Medulla oblongata (tissue), 1 donor: ENCODE measurements around the gene TUBA1C.
A peak's percentile ranks its signal among the peaks of the same experiment; 100 is the strongest.
"Not testable (repeated sequence)": the region's sequence is repeated elsewhere in the genome, so short reads cannot be mapped to it uniquely, and the experiment has no call there.

Source experiments
- DNase-seq: peaks from one replicate; pipeline ENCODE4 v3.0.0-alpha.2; 2015; ENCODE audit errors: extremely low spot score

TUBA1C gene

DNA sequence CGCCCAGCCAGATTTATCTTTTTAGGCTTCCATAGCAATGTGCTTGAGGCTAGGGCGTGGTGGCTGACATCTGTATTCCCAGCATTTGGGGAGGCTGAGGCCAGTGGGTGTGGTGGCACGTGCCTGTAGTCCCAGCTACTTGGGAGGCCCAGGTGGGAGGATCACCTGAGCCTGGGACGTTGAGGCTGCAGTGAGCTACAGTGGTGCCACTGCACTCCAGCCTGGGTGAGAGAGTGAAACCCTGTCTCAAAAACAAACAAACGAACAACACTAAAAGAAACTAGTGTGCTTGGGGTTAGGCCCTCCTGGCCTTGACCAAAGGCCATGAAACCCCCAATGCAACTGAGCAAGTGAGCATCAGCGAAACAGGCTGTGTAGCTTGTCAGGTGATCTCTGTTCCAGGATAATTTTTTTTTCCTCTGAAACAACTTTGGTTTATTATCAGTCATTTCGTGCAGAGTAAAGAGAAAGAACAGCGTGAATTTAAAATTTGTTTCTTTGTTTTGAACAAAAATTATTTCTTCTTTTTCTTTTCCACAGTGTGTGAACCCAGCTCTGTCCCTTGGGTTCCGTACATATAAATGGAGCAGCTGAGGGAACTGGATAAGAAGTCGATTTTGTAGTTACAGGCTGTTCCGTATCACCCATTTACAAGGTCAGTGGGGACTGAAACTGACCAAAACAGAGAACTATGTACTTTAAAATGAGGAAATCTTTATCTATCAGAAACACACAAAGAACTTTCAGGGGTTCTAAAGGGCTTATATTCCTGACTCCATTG lies 8.8 kb upstream of the TUBA1C start:
- DNase-seq = no peak

DNA sequence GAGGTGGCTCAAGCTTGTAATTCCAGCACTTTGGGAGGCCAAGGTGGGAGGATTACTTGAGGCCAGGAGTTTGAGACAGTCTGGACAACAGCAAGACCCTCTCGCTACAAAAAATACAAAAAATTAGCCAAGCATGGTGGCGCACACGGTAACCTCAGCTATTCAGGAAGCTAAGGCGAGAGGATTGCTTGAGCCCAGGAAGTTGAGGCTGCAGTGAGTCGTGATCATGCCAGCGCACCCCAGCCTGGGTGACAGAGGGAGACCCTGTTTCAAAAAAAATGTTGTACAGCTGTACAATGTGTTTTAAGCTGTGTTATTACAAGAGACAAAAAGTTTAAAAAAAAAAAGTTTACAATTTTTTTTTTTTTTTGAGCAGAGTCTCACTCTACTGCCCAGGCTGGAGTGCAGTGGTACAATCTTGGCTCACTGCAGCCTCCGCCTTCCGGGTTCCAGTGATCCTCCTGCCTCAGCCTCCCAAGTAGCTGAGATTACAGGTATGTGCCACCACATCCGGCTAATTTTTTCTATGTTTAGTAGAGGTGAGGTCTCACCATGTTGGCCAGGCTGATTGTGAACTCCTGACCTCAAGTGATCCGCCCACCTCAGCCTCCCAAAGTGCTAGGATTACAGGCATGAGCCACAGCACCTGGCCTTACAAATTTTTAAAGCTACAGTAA lies 7.2 kb upstream of the TUBA1C start:
- DNase-seq = not testable (repeated sequence)

DNA sequence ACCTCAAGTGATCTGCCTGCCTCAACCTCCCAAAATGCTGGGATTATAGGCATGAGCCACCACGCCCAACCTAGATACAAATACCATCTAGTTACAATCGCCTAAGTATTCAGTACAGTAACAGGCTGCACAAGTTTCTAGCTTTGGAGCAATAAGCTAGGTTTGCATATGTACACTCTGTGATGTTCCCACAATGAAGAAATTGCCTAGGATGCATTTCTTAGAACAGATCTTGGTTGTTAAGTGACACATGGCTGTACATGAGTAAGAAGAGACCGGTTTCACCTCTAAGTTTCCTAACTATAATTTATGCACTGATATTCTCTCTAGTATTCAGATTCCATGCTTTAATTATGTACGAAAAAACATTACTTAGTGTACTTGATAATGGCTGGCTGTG lies 5.4 kb upstream of the TUBA1C start:
- no peak for DNase-seq

DNA sequence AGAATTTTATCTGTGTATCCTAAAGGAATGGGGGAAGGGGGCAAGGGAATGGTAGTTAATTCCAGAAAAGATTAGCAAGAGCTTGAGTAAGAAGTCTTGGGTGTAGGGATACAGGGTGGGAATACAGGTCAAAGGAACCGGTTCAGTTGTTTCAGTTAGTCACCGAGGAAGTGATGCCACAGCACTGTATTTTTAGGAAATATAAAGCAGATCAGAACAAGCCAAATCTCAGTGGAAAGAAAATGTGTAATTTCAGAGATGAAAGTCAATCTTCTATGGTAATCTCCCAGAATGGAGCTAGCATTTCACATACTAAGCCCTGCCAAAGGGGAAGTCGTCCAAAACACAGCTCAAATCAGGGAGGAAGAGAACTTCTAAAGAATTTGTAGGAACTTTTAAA lies 4.7 kb upstream of the TUBA1C start:
- DNase-seq = no peak

DNA sequence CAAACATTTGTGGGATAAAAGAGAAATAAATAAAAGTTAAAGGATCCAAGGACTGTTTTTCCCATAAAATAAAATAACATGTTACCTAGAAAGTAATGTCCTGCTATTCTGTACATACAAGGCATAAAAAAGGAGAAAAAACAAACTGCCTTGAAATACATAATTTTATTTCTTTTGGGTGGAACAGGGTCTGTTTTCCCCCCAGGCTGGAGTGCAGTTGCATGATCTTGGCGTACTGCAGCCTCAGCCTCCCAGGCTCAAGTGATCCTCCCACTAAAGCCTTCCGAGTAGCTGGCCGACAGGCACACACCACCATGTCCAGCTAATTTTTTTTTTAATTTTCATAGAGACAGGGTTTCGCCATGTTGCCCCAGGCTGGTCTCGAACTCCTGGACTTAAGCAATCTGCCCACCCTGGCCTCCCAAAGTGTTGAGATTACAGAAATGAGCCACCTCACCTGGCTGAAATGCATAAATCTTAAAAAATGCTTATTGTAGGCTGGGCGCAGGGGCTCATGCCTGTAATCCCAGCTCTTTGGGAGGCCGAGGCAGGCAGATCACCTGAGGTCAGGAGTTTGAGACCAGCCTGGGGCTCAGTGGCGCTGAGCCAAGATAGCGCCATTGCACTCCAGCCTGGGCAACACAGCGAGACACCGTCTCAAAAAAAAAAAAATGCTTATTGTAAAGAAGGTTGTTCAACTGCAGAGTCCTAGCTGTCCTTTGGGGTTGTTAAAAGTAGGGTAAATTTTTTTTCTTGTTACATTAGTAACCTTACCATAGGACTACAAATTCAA lies 4.1 kb upstream of the TUBA1C start:
- DNase-seq = no peak

DNA sequence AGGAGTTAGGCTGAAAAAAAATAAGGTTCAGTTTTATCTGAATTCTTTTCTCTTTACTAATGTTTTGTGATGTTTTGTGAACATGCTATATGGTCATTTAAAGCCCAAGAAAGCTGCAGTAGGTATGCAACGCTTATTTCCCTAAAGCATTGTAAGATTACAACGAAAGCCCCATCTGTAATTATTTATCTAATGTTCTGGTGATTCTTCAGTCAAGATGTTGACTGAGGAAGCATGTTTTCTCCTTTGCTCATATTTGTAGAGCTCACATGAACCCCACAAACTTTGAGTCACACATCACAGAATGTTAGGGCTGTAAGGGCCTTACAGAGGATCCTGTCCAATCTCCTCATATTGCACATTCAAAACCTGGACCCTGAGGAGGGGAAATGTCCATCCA lies 3.2 kb upstream of the TUBA1C start:
- no peak for DNase-seq

DNA sequence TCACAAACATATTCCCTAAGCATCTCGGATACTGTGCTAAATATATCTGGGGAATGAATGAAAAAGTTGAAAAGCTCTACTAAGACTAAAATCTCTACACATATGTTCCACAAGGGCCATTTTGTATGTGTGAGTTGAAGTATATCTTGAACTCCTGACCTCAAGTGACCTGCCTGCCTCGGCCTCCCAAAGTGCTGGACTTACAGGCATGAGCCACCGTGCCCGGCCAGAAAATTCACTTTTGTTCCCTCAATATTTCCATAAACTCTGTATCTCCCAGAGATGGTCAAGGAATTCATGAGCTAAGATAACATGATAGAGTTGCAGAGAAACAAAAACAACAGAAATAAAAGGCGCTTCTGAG lies 1.5 kb upstream of the TUBA1C start:
- no peak for DNase-seq

DNA sequence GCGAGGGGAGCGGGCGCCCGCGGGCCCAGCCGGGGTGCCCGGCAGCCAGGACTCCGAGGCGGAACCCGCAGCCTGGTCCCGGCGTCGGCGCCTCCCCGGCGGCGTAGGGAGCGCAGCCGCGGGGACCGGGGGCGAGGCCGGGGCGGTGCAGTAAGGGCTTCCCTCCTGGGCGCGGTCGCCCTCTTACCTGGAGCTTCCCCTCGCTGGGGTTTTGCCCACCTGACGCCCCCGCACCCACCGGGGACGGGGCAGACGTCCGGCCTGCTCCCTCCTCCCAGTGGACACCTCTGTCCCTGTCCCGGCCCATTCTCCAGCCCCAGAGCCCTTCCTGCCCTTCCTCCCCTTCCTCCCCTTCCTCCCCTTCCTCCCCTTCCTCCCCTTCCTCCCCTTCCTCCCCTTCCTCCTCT lies 413 bp upstream of the TUBA1C start:
- DNase-seq = no peak

DNA sequence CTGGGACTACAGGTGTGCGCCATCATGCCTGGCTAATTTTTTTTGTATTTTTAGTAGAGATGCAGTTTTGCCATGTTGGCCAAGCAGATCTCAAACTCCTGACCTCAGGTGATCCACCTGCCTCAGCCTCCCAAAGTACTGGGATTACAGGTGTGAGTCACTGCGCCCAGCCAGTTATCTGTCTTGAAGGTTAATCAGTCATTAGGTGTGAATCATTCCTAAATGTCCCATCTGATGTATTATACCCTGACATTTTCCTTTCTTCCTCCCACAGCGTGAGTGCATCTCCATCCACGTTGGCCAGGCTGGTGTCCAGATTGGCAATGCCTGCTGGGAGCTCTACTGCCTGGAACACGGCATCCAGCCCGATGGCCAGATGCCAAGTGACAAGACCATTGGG lies 4.3 kb downstream of the TUBA1C start:
- not testable (repeated sequence) for DNase-seq

DNA sequence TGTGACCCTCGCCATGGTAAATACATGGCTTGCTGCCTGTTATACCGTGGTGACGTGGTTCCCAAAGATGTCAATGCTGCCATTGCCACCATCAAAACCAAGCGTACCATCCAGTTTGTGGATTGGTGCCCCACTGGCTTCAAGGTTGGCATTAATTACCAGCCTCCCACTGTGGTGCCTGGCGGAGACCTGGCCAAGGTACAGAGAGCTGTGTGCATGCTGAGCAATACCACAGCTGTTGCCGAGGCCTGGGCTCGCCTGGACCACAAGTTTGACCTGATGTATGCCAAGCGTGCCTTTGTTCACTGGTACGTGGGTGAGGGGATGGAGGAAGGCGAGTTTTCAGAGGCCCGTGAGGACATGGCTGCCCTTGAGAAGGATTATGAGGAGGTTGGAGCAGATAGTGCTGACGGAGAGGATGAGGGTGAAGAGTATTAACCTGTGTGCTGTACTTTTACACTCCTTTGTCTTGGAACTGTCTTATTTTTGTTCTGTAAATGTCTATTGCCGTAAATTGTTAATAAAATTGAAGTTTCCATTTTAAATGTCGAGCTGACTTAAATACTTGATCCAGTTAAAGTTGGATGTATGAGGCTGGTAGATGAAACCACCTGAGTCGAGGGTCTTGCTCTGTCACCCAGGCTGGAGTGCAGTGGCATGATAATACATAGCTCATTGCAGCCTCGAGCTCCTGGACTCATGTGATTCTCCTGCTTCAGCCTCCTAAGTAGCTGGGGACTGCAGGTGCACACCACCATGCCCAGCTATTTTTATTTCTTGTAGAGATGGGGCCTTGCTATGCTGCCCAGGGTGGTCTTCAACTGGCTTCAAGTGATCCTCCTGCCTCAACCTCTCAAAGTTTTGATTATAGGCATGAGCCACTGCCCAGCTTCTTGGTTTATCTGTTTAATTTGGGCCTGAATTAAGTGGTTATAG lies 8.2 kb downstream of the TUBA1C start:
- DNase-seq = no peak

DNA sequence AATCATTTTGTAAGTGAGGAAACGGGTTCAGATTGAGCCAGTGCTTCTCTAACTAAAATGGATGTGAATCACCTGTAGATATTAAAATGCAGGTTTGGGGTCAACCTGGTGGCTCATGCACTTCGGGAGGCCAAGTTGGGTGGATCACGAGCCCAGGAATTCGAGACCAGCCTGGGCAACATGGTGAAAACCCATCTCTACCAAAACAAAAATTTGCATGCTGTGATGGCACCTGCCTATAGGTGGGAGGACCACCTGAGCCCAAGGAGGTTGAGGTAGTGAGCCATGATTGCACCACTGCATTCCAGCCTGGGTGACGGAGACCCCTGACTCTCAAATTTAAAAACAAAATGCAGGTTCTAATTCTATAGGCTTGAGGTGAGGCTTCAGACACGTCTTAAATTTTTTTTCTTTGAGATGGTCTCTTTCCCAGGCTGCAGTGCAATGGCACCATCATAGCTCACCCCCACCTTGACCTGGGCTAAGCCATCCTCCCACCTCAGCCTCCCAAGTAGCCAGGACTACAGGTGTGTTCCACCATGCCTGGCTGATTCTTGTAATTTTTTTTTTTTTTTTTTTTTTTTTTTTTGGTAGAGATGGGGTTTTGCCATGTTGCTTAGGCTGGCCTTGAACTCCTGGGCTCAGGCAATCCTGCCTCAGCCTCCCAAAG lies 9.0 kb downstream of the TUBA1C start:
- DNase-seq = no peak

DNA sequence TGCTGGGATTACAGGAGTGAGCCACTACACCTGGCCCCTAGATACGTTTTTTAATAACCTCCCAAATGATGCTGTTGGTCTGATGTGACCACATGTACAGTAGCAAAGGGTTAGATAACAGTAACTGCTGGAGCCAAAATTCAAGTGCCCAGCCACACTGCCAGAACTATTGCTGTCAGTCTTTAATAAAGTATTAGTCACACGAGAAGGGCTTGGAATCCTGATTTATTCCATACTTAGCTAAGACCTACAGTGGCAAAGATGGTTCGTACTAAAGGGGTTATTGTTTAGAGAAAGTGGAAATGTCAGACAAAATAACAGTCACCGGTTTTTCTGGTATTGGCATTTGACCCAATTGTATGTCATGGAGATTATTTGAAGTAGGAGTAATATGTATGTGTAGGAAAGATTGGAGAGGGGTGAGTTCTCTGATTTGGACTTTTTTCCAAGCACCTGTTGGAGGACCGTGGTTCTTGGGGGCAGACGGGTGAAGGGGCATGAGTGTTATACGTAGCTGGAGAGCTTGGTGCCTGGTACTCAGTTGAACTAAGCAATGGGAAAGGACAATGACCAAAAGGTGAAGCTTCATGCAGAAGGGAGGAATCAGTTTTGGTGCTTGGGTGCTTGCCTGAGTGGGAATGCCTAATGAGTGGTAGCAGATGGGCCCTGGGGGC lies 9.7 kb downstream of the TUBA1C start:
- no peak for DNase-seq

DNA sequence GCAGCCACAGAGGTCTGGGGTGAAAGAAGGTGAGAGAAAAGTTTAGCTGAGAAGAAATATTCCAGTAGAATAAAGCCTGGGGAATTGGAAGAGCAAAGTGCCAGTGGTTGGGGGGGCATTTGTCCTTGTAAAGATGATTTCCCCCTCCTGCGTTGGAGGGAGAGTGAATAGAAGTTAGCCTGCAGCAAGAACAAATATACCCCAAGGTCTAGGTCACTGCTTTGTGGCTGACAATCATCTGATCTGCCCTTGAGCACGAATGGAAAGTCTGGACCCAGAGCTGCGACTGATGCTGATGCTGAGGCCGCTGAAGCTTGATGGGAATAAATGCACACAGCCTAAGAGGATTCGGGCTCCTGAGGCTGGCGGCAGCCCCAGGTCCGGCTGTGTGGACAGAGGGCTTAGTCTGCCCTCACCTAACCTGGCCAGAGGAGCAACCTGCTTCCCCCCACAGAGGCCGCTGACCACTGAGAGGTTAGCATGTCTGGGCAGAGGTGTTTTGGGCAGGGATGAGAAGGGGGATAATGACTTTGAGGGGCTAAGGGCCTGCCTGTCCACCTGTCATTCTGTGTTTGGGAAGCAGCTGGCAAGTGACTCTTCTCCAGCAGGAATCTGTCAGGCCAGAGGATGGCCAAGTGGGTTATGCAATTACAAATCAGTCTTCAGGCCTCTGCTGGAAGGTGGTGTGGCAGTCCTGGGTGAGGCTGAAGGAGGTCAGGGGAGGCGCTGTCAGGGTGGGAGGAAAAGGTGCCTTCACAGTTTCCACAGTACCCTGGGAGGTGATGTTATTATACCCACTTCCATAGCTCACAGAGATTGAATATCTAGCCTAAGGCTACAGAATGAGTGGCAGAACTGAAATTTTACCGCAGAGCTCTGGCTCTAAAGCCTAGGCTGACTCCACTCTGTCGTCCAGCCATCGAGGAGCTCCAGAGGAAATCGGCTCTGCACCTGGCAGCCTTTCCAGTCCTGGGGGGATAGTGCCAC lies 11.7 kb downstream of the TUBA1C start:
- DNase-seq = no peak

DNA sequence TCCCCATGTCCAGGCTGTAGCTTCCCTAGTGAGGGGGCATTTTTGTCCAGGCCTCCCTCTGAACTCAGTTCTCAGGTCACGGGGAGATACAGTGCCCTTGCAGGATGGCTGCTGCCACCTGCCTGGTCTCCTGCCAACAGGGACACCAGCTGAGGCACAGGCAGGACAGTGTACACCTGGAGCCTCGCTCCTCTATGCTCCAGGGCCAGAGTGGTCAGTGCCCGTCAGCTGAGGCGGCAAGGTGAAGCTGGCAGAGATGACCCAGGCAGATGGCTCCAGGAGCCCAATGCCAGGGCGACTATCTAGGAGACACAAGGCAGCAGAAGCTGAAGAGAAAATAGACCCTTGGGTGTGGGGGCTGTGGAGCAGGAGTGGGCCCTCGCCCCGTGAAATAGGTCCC lies 12.6 kb downstream of the TUBA1C start:
- DNase-seq = no peak

DNA sequence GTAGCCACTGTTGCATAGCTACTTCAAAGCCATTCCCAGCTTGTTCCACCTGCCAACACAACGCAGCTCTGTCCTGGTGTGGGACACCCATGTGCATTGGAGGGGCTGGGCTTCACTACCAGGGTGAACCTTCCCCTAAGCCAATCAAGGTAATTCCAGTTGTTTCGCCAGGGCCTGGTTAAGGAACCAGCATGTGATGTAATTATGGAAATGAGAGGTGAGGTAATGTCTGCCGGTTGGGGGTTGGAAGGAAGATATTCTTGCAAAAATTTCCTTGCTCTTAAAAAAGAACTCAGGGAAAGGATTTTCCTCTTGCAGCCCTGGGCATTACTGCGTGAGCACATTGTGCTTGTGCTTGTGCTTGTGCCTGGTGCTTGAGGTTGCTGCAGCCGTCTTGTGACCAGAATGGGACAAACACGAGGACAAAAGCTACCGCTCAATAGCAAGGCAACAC lies 14.9 kb downstream of the TUBA1C start:
- DNase-seq = peak; percentile 49

DNA sequence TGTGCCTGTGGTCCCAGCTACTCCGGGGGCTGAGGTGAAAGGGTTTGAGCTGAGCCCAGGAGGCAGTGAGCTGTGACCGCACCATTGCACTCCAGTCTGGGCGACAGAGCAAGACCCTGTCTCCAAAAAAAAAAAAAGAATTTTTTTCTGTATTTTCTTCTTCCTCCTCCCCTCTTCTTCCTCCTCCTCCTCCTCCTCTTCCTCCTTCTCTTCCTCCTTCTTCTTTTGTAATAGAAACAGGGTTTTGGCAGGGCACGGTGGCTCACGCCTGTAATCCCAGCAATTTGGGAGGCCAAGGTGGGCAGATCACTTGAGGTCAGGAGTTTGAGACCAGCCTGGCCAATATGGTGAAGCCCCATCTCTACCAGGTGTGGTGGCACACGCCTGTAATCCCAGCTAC lies 15.7 kb downstream of the TUBA1C start:
- DNase-seq = not testable (repeated sequence)

DNA sequence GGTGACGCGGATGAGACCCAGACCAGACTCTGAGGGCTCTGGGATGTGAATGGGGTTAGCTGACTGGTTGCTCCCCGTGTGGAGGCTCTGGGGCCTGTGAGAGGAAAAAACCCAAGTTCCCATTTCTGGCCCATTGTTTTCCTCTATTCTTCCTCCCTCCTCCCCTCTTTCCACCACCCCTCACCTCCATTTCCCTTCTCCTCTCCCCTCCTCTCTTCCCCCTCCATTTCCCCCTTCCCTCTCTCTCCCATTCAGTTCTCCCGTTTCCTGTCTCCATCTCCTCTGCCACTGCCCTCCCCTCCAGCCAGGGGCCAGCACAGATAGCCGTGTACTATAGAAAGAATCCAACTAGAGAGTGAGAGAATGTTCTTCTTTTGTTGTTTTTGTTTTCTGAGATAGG lies 17.4 kb downstream of the TUBA1C start:
- DNase-seq = no peak

DNA sequence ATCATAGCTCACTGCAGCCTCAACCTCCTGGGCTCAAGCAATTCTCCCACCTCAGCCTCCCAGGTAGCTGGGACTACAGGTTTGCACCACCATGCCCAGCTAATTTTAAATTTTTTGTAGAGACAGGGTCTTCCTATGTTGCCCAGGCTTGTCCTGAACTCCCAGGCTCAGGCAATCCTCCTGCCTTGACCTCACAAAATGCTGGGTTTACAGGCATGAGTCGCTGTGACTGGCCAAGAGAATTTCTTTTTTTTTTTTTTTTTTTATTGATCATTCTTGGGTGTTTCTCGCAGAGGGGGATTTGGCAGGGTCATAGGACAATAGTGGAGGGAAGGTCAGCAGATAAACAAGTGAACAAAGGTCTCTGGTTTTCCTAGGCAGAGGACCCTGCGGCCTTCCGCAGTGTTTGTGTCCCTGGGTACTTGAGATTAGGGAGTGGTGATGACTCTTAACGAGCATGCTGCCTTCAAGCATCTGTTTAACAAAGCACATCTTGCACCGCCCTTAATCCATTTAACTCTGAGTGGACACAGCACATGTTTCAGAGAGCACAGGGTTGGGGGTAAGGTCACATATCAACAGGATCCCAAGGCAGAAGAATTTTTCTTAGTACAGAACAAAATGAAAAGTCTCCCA lies 18.0 kb downstream of the TUBA1C start:
- DNase-seq = not testable (repeated sequence)
